Measurements from ENCODE around the gene RGS9BP. TPM values are rescaled to one million over a fixed set of nuclear protein-coding genes. Genes with fewer than 3 reads are reported as not detected.
A peak's percentile ranks its signal among the peaks of the same experiment; 100 is the strongest.
"Not testable (repeated sequence)": the region's sequence is repeated elsewhere in the genome, so short reads cannot be mapped to it uniquely, and the experiment has no call there.

The RGS9BP gene
- total RNA-seq (ENCODE audit: insufficient read depth, low replicate concordance), result 0.96 TPM

- DNase-seq (ENCODE audit: low spot score), result peak; percentile 51
Measured at GRCh38 chr19:32675720-32676185, at the start of gene RGS9BP. Gene RGS9BP, plus strand, starts transcription at chr19:32675848. Its CDS starts 416 bp downstream, at chr19:32676264.

GRCh38 chr19:32626969-32627368, 48.7 kb upstream of the RGS9BP start:
- no peak for DNase-seq (ENCODE audit: low spot score)

- DNase-seq (ENCODE audit: low spot score), result no peak
Measured at GRCh38 chr19:32627714-32628270, 47.9 kb upstream of the RGS9BP start.

- no peak for DNase-seq (ENCODE audit: low spot score)
Measured at GRCh38 chr19:32630338-32630737, 45.3 kb upstream of the RGS9BP start.

- no peak for DNase-seq (ENCODE audit: low spot score)
Measured at GRCh38 chr19:32631381-32631780, 44.3 kb upstream of the RGS9BP start.

- no peak for DNase-seq (ENCODE audit: low spot score)
Measured at GRCh38 chr19:32637480-32637879, 38.2 kb upstream of the RGS9BP start.

- no peak for DNase-seq (ENCODE audit: low spot score)
Measured at GRCh38 chr19:32638625-32639024, 37.0 kb upstream of the RGS9BP start.

- no peak for DNase-seq (ENCODE audit: low spot score)
Measured at GRCh38 chr19:32642771-32643170, 32.9 kb upstream of the RGS9BP start.

- no peak for DNase-seq (ENCODE audit: low spot score)
Measured at GRCh38 chr19:32646556-32646955, 29.1 kb upstream of the RGS9BP start.

GRCh38 chr19:32647361-32647760, 28.3 kb upstream of the RGS9BP start:
- no peak for DNase-seq (ENCODE audit: low spot score)

- no peak for DNase-seq (ENCODE audit: low spot score)
Measured at GRCh38 chr19:32649751-32650150, 25.9 kb upstream of the RGS9BP start.

- no peak for DNase-seq (ENCODE audit: low spot score)
Measured at GRCh38 chr19:32650671-32651070, 25.0 kb upstream of the RGS9BP start.

GRCh38 chr19:32651729-32652140, 23.9 kb upstream of the RGS9BP start:
- peak; percentile 70 for DNase-seq (ENCODE audit: low spot score)

- DNase-seq (ENCODE audit: low spot score), result not testable (repeated sequence)
Measured at GRCh38 chr19:32652331-32652730, 23.3 kb upstream of the RGS9BP start.

- peak; percentile 56 for DNase-seq (ENCODE audit: low spot score)
Measured at GRCh38 chr19:32652894-32653598, 22.6 kb upstream of the RGS9BP start.

- DNase-seq (ENCODE audit: low spot score), result no peak
Measured at GRCh38 chr19:32653599-32653915, 22.1 kb upstream of the RGS9BP start.

- not testable (repeated sequence) for DNase-seq (ENCODE audit: low spot score)
Measured at GRCh38 chr19:32656379-32656778, 19.3 kb upstream of the RGS9BP start.

- no peak for DNase-seq (ENCODE audit: low spot score)
Measured at GRCh38 chr19:32658075-32658474, 17.6 kb upstream of the RGS9BP start.

GRCh38 chr19:32658527-32658926, 17.1 kb upstream of the RGS9BP start:
- DNase-seq (ENCODE audit: low spot score), result no peak

- DNase-seq (ENCODE audit: low spot score), result no peak
Measured at GRCh38 chr19:32661318-32661717, 14.3 kb upstream of the RGS9BP start.

GRCh38 chr19:32662186-32662585, 13.5 kb upstream of the RGS9BP start:
- no peak for DNase-seq (ENCODE audit: low spot score)

- no peak for DNase-seq (ENCODE audit: low spot score)
Measured at GRCh38 chr19:32666084-32666483, 9.6 kb upstream of the RGS9BP start.

GRCh38 chr19:32669310-32669709, 6.3 kb upstream of the RGS9BP start:
- DNase-seq (ENCODE audit: low spot score), result no peak

All from umbilical cord (tissue), 2 donors.